ENCODE results near the gene FOXRED2.

The FOXRED2 gene

GRCh38 chr22:36480941-36481392 lies 25.9 kb downstream of the FOXRED2 start:
- peak overlapping the region; percentile 98 for H3K27ac ChIP-seq
- TF ChIP-seq, protein P1, sequence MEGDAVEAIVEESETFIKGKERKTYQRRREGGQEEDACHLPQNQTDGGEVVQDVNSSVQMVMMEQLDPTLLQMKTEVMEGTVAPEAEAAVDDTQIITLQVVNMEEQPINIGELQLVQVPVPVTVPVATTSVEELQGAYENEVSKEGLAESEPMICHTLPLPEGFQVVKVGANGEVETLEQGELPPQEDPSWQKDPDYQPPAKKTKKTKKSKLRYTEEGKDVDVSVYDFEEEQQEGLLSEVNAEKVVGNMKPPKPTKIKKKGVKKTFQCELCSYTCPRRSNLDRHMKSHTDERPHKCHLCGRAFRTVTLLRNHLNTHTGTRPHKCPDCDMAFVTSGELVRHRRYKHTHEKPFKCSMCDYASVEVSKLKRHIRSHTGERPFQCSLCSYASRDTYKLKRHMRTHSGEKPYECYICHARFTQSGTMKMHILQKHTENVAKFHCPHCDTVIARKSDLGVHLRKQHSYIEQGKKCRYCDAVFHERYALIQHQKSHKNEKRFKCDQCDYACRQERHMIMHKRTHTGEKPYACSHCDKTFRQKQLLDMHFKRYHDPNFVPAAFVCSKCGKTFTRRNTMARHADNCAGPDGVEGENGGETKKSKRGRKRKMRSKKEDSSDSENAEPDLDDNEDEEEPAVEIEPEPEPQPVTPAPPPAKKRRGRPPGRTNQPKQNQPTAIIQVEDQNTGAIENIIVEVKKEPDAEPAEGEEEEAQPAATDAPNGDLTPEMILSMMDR (IDR thresholded peaks at IDR 0.05), result no peak
- no peak for TF ChIP-seq ZFX (IDR thresholded peaks at IDR 0.05; ENCODE audit: borderline replicate concordance)

DNA sequence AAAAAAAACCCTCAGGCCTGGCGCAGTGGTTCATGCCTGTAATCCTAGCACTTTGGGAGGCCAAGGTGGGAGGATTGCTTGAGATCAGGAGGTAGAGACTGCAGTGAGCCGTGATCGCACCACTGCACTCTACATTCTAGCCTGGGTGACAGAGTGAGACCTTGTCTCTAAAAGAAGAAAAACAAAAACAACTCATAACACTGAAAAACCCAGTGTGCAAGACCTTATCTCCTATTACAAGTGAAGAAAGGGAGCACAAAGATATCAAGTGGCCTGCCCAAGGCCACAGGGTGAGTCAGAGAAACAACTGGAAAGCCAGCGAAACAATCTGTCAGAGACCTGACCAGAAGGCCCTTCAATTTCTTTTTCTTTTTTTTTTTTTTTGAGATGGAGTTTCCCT lies 27.9 kb downstream of the FOXRED2 start:
- TF ChIP-seq ZFX (IDR thresholded peaks at IDR 0.05; ENCODE audit: borderline replicate concordance), result no peak
- TF ChIP-seq, protein P1 (IDR thresholded peaks at IDR 0.05), result no peak
- H3K27ac ChIP-seq, result no peak overlapping the region

- TF ChIP-seq ZFX (IDR thresholded peaks at IDR 0.05; ENCODE audit: borderline replicate concordance), result no peak
- TF ChIP-seq, protein P1 (IDR thresholded peaks at IDR 0.05), result no peak
- no peak overlapping the region for H3K27ac ChIP-seq
These were observed 31.5 kb downstream of the FOXRED2 start for GRCh38 chr22:36475341-36475740.

DNA sequence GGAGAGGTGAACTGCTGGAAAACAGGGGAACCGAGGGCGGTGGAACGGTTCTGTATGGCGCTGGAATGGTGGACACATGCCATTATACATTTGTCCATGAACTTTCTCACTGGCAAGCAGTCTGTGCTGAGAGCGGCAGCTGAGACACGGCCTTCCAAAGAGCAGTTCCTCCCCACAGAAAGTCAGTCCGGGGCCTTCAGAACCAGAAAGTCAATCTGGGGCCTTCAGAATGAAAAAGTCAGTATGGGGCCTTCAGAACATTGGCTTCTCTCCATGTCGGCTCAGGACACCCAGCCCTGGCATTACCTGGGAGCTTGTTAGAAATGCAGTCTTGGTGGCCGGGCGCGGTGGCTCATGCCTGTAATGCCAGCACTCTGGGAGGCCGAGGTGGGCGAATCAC lies 34.2 kb downstream of the FOXRED2 start:
- no peak overlapping the region for H3K27ac ChIP-seq
- TF ChIP-seq ZFX (IDR thresholded peaks at IDR 0.05; ENCODE audit: borderline replicate concordance), result no peak
- TF ChIP-seq, protein P1 (IDR thresholded peaks at IDR 0.05), result no peak

- TF ChIP-seq, protein P1 (IDR thresholded peaks at IDR 0.05), result no peak
- no peak for TF ChIP-seq ZFX (IDR thresholded peaks at IDR 0.05; ENCODE audit: borderline replicate concordance)
- H3K27ac ChIP-seq, result no peak overlapping the region
These were observed 35.5 kb downstream of the FOXRED2 start for GRCh38 chr22:36471341-36471821.

- TF ChIP-seq, protein P1 (IDR thresholded peaks at IDR 0.05), result no peak
- TF ChIP-seq ZFX (IDR thresholded peaks at IDR 0.05; ENCODE audit: borderline replicate concordance), result no peak
- no peak overlapping the region for H3K27ac ChIP-seq
These were observed 35.9 kb downstream of the FOXRED2 start for GRCh38 chr22:36470994-36471331.

- TF ChIP-seq, protein P1 (IDR thresholded peaks at IDR 0.05), result peak; percentile 95
- no peak for TF ChIP-seq ZFX (IDR thresholded peaks at IDR 0.05; ENCODE audit: borderline replicate concordance)
These were observed 36.5 kb downstream of the FOXRED2 start for GRCh38 chr22:36470162-36470993.

More at GRCh38 chr22:36470162-36470993, 36.5 kb downstream of the FOXRED2 start:
- H3K27ac ChIP-seq, result peak overlapping the region; percentile 32

Data from 22Rv1 (cell line).